Measurements from ENCODE around the gene ANKRD33B. TPM values are rescaled to one million over a fixed set of nuclear protein-coding genes. Genes with fewer than 3 reads are reported as not detected.
A peak's percentile ranks its signal among the peaks of the same experiment; 100 is the strongest.

Gene ANKRD33B
- total and polyA plus RNA-seq, 9 of the 15 experiments (the other 6 are each of a cell fraction or from before 2014, with no cell fraction given): 0.10 to 1.7 (median 0.40) TPM

DNA sequence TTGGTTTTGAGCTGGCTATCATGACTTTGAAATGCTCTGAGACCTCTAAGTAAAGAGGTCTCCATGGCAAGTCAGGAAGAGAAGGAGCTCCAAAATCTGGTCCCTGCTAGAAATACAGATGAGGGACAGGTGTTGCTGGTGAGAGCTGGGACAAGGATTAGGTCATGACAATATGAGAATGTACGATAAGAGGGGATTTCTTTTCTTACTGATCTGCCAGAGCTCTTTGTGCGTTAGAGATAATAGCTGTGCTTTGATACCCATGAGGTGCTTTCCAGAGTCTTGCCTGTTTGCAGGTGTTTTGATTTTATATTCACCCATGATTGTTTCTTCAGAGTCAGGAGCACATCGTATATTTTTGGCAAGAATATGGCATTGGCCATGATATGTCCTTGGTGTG lies 56.5 kb downstream of the ANKRD33B start (continued):
- TF ChIP-seq, protein P1, sequence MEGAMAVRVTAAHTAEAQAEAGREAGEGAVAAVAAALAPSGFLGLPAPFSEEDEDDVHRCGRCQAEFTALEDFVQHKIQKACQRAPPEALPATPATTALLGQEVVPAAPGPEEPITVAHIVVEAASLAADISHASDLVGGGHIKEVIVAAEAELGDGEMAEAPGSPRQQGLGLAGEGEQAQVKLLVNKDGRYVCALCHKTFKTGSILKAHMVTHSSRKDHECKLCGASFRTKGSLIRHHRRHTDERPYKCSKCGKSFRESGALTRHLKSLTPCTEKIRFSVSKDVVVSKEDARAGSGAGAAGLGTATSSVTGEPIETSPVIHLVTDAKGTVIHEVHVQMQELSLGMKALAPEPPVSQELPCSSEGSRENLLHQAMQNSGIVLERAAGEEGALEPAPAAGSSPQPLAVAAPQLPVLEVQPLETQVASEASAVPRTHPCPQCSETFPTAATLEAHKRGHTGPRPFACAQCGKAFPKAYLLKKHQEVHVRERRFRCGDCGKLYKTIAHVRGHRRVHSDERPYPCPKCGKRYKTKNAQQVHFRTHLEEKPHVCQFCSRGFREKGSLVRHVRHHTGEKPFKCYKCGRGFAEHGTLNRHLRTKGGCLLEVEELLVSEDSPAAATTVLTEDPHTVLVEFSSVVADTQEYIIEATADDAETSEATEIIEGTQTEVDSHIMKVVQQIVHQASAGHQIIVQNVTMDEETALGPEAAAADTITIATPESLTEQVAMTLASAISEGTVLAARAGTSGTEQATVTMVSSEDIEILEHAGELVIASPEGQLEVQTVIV (CRISPR knock-in tag; IDR thresholded peaks at IDR 0.05; ENCODE audit: borderline replicate concordance): no peak
- TF ChIP-seq ZC3H4 (CRISPR knock-in tag; IDR thresholded peaks at IDR 0.05; ENCODE audit: borderline replicate concordance): no peak
- no peak for TF ChIP-seq RFX1 (IDR thresholded peaks at IDR 0.05)
- peak; percentile 71 for TF ChIP-seq KLF16 (IDR thresholded peaks at IDR 0.05)
- no peak for TF ChIP-seq CBFB (CRISPR knock-in tag; IDR thresholded peaks at IDR 0.05)
- TF ChIP-seq, protein P2, sequence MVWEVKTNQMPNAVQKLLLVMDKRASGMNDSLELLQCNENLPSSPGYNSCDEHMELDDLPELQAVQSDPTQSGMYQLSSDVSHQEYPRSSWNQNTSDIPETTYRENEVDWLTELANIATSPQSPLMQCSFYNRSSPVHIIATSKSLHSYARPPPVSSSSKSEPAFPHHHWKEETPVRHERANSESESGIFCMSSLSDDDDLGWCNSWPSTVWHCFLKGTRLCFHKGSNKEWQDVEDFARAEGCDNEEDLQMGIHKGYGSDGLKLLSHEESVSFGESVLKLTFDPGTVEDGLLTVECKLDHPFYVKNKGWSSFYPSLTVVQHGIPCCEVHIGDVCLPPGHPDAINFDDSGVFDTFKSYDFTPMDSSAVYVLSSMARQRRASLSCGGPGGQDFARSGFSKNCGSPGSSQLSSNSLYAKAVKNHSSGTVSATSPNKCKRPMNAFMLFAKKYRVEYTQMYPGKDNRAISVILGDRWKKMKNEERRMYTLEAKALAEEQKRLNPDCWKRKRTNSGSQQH (CRISPR knock-in tag; IDR thresholded peaks at IDR 0.05): no peak
- peak; percentile 68 for TF ChIP-seq CCNT2 (IDR thresholded peaks at IDR 0.05; ENCODE audit: borderline replicate concordance, extremely low read depth, insufficient read length, low read depth, low read length)
- TF ChIP-seq, protein P3, sequence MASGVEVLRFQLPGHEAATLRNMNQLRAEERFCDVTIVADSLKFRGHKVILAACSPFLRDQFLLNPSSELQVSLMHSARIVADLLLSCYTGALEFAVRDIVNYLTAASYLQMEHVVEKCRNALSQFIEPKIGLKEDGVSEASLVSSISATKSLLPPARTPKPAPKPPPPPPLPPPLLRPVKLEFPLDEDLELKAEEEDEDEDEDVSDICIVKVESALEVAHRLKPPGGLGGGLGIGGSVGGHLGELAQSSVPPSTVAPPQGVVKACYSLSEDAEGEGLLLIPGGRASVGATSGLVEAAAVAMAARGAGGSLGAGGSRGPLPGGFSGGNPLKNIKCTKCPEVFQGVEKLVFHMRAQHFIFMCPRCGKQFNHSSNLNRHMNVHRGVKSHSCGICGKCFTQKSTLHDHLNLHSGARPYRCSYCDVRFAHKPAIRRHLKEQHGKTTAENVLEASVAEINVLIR (CRISPR knock-in tag; IDR thresholded peaks at IDR 0.05): no peak
- TF ChIP-seq TAL1 (IDR thresholded peaks at IDR 0.05): peak; percentile 92
- peak; percentile 87 for TF ChIP-seq TCF3 (CRISPR knock-in tag; IDR thresholded peaks at IDR 0.05)
- TF ChIP-seq ARID1B (IDR thresholded peaks at IDR 0.05): peak; percentile 85
- TF ChIP-seq, protein P4, sequence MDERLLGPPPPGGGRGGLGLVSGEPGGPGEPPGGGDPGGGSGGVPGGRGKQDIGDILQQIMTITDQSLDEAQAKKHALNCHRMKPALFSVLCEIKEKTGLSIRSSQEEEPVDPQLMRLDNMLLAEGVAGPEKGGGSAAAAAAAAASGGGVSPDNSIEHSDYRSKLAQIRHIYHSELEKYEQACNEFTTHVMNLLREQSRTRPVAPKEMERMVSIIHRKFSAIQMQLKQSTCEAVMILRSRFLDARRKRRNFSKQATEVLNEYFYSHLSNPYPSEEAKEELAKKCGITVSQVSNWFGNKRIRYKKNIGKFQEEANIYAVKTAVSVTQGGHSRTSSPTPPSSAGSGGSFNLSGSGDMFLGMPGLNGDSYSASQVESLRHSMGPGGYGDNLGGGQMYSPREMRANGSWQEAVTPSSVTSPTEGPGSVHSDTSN (CRISPR knock-in tag; IDR thresholded peaks at IDR 0.05; ENCODE audit: low read depth): no peak
- TF ChIP-seq, protein P4 (tag; conservative IDR thresholded peaks at IDR 0.05; ENCODE audit: low read depth): no peak
- TF ChIP-seq TAF1 (IDR thresholded peaks at IDR 0.05; ENCODE audit: control insufficient read depth, extremely low read depth, insufficient read depth, low read length, severe bottlenecking): no peak
- no peak for TF ChIP-seq BACH1 (tag; IDR thresholded peaks at IDR 0.05)
- TF ChIP-seq, protein P5, sequence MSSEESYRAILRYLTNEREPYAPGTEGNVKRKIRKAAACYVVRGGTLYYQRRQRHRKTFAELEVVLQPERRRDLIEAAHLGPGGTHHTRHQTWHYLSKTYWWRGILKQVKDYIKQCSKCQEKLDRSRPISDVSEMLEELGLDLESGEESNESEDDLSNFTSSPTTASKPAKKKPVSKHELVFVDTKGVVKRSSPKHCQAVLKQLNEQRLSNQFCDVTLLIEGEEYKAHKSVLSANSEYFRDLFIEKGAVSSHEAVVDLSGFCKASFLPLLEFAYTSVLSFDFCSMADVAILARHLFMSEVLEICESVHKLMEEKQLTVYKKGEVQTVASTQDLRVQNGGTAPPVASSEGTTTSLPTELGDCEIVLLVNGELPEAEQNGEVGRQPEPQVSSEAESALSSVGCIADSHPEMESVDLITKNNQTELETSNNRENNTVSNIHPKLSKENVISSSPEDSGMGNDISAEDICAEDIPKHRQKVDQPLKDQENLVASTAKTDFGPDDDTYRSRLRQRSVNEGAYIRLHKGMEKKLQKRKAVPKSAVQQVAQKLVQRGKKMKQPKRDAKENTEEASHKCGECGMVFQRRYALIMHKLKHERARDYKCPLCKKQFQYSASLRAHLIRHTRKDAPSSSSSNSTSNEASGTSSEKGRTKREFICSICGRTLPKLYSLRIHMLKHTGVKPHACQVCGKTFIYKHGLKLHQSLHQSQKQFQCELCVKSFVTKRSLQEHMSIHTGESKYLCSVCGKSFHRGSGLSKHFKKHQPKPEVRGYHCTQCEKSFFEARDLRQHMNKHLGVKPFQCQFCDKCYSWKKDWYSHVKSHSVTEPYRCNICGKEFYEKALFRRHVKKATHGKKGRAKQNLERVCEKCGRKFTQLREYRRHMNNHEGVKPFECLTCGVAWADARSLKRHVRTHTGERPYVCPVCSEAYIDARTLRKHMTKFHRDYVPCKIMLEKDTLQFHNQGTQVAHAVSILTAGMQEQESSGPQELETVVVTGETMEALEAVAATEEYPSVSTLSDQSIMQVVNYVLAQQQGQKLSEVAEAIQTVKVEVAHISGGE (CRISPR knock-in tag; IDR thresholded peaks at IDR 0.05): 0 out of 6 replicates have a peak, but pooled peaks of 1 of the 3 experiments have one; percentile 29
- no peak for TF ChIP-seq CBX5 (IDR thresholded peaks at IDR 0.05; ENCODE audit: borderline replicate concordance, low read depth)

Data from K562 (cell line).